ENCODE results near the gene KLLN. TPM values are rescaled to one million over a fixed set of nuclear protein-coding genes. Genes with fewer than 3 reads are reported as not detected.

KLLN gene
- total and polyA plus RNA-seq, 2 of the 8 experiments (the other 6 are each of a cell fraction or from before 2014, with no cell fraction given) = 0.24 to 0.73 TPM

DNA sequence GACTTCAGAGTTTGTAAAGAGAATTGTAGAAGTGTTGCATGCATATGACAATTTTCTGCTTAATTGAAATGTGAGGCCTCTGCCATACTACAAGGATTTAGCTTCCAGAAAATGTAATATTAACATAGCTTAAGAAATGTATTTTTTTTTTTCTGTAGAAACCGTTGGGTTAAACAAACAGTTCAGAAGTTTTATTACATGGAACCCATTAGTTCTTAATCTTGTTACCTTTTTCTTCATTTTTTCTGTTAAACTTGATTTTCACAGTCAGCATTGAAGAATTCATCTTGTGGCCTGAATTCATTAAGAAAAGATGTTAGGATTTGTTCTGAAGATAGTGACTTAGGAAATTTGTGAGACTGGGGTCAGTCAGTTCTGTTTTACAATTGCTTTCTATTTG lies 4.9 kb upstream of the KLLN start (continued):
- TF ChIP-seq, protein P1, sequence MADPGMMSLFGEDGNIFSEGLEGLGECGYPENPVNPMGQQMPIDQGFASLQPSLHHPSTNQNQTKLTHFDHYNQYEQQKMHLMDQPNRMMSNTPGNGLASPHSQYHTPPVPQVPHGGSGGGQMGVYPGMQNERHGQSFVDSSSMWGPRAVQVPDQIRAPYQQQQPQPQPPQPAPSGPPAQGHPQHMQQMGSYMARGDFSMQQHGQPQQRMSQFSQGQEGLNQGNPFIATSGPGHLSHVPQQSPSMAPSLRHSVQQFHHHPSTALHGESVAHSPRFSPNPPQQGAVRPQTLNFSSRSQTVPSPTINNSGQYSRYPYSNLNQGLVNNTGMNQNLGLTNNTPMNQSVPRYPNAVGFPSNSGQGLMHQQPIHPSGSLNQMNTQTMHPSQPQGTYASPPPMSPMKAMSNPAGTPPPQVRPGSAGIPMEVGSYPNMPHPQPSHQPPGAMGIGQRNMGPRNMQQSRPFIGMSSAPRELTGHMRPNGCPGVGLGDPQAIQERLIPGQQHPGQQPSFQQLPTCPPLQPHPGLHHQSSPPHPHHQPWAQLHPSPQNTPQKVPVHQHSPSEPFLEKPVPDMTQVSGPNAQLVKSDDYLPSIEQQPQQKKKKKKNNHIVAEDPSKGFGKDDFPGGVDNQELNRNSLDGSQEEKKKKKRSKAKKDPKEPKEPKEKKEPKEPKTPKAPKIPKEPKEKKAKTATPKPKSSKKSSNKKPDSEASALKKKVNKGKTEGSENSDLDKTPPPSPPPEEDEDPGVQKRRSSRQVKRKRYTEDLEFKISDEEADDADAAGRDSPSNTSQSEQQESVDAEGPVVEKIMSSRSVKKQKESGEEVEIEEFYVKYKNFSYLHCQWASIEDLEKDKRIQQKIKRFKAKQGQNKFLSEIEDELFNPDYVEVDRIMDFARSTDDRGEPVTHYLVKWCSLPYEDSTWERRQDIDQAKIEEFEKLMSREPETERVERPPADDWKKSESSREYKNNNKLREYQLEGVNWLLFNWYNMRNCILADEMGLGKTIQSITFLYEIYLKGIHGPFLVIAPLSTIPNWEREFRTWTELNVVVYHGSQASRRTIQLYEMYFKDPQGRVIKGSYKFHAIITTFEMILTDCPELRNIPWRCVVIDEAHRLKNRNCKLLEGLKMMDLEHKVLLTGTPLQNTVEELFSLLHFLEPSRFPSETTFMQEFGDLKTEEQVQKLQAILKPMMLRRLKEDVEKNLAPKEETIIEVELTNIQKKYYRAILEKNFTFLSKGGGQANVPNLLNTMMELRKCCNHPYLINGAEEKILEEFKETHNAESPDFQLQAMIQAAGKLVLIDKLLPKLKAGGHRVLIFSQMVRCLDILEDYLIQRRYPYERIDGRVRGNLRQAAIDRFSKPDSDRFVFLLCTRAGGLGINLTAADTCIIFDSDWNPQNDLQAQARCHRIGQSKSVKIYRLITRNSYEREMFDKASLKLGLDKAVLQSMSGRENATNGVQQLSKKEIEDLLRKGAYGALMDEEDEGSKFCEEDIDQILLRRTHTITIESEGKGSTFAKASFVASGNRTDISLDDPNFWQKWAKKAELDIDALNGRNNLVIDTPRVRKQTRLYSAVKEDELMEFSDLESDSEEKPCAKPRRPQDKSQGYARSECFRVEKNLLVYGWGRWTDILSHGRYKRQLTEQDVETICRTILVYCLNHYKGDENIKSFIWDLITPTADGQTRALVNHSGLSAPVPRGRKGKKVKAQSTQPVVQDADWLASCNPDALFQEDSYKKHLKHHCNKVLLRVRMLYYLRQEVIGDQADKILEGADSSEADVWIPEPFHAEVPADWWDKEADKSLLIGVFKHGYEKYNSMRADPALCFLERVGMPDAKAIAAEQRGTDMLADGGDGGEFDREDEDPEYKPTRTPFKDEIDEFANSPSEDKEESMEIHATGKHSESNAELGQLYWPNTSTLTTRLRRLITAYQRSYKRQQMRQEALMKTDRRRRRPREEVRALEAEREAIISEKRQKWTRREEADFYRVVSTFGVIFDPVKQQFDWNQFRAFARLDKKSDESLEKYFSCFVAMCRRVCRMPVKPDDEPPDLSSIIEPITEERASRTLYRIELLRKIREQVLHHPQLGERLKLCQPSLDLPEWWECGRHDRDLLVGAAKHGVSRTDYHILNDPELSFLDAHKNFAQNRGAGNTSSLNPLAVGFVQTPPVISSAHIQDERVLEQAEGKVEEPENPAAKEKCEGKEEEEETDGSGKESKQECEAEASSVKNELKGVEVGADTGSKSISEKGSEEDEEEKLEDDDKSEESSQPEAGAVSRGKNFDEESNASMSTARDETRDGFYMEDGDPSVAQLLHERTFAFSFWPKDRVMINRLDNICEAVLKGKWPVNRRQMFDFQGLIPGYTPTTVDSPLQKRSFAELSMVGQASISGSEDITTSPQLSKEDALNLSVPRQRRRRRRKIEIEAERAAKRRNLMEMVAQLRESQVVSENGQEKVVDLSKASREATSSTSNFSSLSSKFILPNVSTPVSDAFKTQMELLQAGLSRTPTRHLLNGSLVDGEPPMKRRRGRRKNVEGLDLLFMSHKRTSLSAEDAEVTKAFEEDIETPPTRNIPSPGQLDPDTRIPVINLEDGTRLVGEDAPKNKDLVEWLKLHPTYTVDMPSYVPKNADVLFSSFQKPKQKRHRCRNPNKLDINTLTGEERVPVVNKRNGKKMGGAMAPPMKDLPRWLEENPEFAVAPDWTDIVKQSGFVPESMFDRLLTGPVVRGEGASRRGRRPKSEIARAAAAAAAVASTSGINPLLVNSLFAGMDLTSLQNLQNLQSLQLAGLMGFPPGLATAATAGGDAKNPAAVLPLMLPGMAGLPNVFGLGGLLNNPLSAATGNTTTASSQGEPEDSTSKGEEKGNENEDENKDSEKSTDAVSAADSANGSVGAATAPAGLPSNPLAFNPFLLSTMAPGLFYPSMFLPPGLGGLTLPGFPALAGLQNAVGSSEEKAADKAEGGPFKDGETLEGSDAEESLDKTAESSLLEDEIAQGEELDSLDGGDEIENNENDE (IDR thresholded peaks at IDR 0.05; ENCODE audit: insufficient replicate concordance, low read length) = no peak
- TF ChIP-seq SIRT6 (IDR thresholded peaks at IDR 0.05; ENCODE audit: low read length) (no peak), BACH1 (IDR thresholded peaks at IDR 0.05; ENCODE audit: low read length) (no peak), CREB1 (IDR thresholded peaks at IDR 0.05) (no peak)
